Measurements from ENCODE around the gene TRIM2.

GRCh38 chr4:153228512-153229140 is 24.4 kb downstream of the TRIM2 start:
- TF ChIP-seq CTCF (IDR thresholded peaks at IDR 0.05) (no peak), POLR2A (IDR thresholded peaks at IDR 0.05) (no peak)

All from lower leg skin (tissue), 3 donors.